MCF 10A (cell line): ENCODE measurements around the gene P2RY6. TPM values are rescaled to one million over a fixed set of nuclear protein-coding genes. Genes with fewer than 3 reads are reported as not detected.

Experiments used
- BruUV-seq: library from RNA; stranded (reverse); fragments of 400-500 nt; replicated peaks from 2 replicates; lab custom pipeline; 2021; lab: Mats Ljungman, UMichigan
- CTCF ChIA-PET: fragments of 300-600 bp; sonication (Branson Sonifier 250); formaldehyde crosslinking; extraction: SDS; loops from one replicate; lab custom pipeline; 2021; ENCODE audit warnings: antibody characterized with exemption, inconsistent platforms; lab: Yijun Ruan, JAX
- POLR2A ChIA-PET: fragments of 300-600, 350-650 bp; sonication (Branson Sonifier 250); formaldehyde crosslinking; extraction: SDS; loops from one replicate; lab custom pipeline; 2020; ENCODE audit warnings: antibody characterized with exemption, inconsistent platforms; lab: Yijun Ruan, JAX
- DNase-seq: peaks from one replicate; pipeline ENCODE4 v3.0.0-alpha.2; 2018; ENCODE audit not compliant: unreplicated experiment
- H3K27ac Mint-ChIP-seq: one replicate; pipeline ENCODE4 v1.8.0; 2022; ENCODE audit warnings: mild to moderate bottlenecking, low read depth, mixed read lengths; ENCODE audit not compliant: unreplicated experiment
- H3K27me3 Mint-ChIP-seq: one replicate; pipeline ENCODE4 v1.8.0; 2022; ENCODE audit warnings: mixed read lengths; ENCODE audit not compliant: insufficient read depth, unreplicated experiment
- H3K36me3 Mint-ChIP-seq: one replicate; pipeline ENCODE4 v1.8.0; 2022; ENCODE audit warnings: mild to moderate bottlenecking, moderate library complexity, mixed read lengths; ENCODE audit not compliant: insufficient read depth, unreplicated experiment
- H3K4me1 Mint-ChIP-seq: one replicate; pipeline ENCODE4 v1.8.0; 2022; ENCODE audit warnings: mixed read lengths; ENCODE audit not compliant: insufficient read depth, unreplicated experiment
- H3K4me3 Mint-ChIP-seq: one replicate; pipeline ENCODE4 v1.8.0; 2022; ENCODE audit warnings: mild to moderate bottlenecking, moderate library complexity, mixed read lengths; ENCODE audit not compliant: unreplicated experiment
- H3K9me3 Mint-ChIP-seq: one replicate; pipeline ENCODE4 v1.8.0; 2022; ENCODE audit warnings: mixed read lengths; ENCODE audit not compliant: unreplicated experiment
- intact Hi-C: fragments of 100-400 bp; cut with micrococcal nuclease; formaldehyde crosslinking; loops from 2 replicates; pipeline ENCODE4 v1.14.1; 2022
- total RNA-seq: library from RNA; stranded (reverse); gene quantifications from 2 replicates; pipeline ENCODE4 v1.2.3, GENCODE V29; 2022
- TF ChIP-seq, protein P1 (sequence below): fragments of 200-600 bp; IDR thresholded peaks from one replicate; pipeline ENCODE4 v1.8.0; 2022; ENCODE audit warnings: antibody characterized with exemption, mild to moderate bottlenecking; ENCODE audit not compliant: unreplicated experiment

The P2RY6 gene
- total RNA-seq, 1 experiment from 2014 or later = not detected

DNA sequence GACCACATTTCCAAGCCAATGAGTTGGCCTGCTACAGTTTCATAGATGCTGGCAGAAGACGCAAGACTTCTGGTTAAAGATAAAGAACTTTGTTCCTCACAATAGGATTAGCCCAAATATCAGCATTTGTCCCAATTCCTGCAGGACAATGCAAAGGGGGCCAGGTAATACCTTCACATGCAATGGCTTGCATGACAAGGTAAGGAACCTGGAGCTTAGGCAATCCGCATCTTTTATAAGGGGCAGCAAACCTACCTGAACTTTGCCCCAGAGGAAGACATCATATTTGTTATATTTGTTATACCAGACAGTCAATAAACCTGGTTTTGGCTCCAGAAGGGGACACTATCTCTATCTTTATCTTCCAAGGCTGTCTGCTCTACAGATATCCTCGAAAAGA is 5.3 kb downstream of the P2RY6 start:
- BruUV-seq = no TSS peak
- H3K9me3 Mint-ChIP-seq = no peaks in the 10 kb centered on the region
- no peaks in the 10 kb centered on the region for H3K4me1 Mint-ChIP-seq
- no peak overlapping the region for H3K4me3 Mint-ChIP-seq
- no peak for DNase-seq
- ChIA-PET CTCF (interaction anchor here (0.7 kb wide), 1 partner anchor 15 kb away, joined by 3 read pairs; no protein-coding TSS in a partner anchor), POLR2A (no interaction called here)
- H3K36me3 Mint-ChIP-seq = no peaks in the 10 kb centered on the region
- no peaks in the 10 kb centered on the region for H3K27me3 Mint-ChIP-seq
- H3K27ac Mint-ChIP-seq = no peak overlapping the region
- TF ChIP-seq, protein P1, sequence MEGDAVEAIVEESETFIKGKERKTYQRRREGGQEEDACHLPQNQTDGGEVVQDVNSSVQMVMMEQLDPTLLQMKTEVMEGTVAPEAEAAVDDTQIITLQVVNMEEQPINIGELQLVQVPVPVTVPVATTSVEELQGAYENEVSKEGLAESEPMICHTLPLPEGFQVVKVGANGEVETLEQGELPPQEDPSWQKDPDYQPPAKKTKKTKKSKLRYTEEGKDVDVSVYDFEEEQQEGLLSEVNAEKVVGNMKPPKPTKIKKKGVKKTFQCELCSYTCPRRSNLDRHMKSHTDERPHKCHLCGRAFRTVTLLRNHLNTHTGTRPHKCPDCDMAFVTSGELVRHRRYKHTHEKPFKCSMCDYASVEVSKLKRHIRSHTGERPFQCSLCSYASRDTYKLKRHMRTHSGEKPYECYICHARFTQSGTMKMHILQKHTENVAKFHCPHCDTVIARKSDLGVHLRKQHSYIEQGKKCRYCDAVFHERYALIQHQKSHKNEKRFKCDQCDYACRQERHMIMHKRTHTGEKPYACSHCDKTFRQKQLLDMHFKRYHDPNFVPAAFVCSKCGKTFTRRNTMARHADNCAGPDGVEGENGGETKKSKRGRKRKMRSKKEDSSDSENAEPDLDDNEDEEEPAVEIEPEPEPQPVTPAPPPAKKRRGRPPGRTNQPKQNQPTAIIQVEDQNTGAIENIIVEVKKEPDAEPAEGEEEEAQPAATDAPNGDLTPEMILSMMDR = no peak
- intact Hi-C loops = no loop called here

DNA sequence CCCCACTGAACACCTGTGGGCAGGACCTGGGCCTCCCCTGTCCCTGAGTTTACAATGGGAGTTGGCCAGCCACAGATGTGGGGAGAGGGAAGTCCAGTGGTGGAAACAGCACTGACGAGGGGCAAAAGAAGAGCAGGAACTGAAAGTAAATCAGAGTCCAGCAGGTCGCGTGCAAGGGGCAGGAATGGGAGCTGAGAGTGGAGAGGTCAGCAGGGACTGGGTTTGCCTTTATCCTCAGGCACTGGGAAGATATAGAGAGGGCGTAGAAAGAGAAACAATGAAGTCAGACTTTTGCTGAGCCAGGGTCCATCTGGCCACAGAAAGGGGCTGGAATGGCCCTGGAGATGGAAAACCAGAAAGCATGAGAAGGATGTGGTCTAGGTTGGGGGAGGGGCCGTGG is 8.5 kb downstream of the P2RY6 start:
- Mint-ChIP-seq H3K4me3 (no peak overlapping the region), H3K4me1 (no peaks in the 10 kb centered on the region), H3K27ac (no peak overlapping the region), H3K9me3 (no peaks in the 10 kb centered on the region), H3K36me3 (no peaks in the 10 kb centered on the region), H3K27me3 (no peaks in the 10 kb centered on the region)
- intact Hi-C loops = no loop called here
- TF ChIP-seq, protein P1 = no peak
- CTCF ChIA-PET = interaction anchor here (1.0 to 1.7 kb wide), 2 partner anchors 14 to 54 kb away, joined by 3 to 4 read pairs; no protein-coding TSS in a partner anchor
- no peak for DNase-seq
- POLR2A ChIA-PET = no interaction called here
- no TSS peak for BruUV-seq

DNA sequence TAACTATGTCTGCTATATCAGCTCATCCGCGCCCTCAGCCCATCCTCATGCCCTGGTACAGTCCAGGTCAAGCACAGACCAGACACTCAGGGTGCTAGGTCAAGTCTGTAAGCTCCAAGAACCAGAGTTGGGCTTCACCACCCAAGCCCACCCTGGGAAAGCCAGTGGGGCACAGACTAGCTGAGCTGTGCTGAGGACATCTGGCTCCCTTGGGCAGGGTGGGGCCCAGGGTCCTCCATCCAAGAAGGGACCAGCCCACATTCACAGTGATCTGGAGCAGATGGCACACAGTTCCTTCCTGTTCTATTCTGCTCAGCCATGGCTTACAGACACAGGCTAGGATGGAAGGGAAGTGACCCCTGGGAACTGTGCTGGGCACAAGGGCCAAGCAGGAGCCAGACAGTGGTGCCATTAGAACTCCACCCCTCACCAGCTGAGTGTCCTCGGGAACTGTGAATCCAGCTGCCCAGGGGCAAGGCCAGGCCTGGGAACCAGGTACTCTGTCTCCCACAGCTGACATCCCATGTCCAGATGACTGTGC is 9.1 kb downstream of the P2RY6 start:
- no peak overlapping the region for H3K4me3 Mint-ChIP-seq
- POLR2A ChIA-PET = no interaction called here
- intact Hi-C loops = no loop called here
- BruUV-seq = no TSS peak
- no peaks in the 10 kb centered on the region for H3K36me3 Mint-ChIP-seq
- DNase-seq = no peak
- no peaks in the 10 kb centered on the region for H3K4me1 Mint-ChIP-seq
- H3K27me3 Mint-ChIP-seq = no peaks in the 10 kb centered on the region
- no peak overlapping the region for H3K27ac Mint-ChIP-seq
- CTCF ChIA-PET = interaction anchor here (0.6 to 1.7 kb wide), 4 partner anchors 9 to 383 kb away, joined by 3 to 4 read pairs (median 3); partner anchors contain the start of gene P2RY6
- no peaks in the 10 kb centered on the region for H3K9me3 Mint-ChIP-seq
- TF ChIP-seq, protein P1 = no peak

DNA sequence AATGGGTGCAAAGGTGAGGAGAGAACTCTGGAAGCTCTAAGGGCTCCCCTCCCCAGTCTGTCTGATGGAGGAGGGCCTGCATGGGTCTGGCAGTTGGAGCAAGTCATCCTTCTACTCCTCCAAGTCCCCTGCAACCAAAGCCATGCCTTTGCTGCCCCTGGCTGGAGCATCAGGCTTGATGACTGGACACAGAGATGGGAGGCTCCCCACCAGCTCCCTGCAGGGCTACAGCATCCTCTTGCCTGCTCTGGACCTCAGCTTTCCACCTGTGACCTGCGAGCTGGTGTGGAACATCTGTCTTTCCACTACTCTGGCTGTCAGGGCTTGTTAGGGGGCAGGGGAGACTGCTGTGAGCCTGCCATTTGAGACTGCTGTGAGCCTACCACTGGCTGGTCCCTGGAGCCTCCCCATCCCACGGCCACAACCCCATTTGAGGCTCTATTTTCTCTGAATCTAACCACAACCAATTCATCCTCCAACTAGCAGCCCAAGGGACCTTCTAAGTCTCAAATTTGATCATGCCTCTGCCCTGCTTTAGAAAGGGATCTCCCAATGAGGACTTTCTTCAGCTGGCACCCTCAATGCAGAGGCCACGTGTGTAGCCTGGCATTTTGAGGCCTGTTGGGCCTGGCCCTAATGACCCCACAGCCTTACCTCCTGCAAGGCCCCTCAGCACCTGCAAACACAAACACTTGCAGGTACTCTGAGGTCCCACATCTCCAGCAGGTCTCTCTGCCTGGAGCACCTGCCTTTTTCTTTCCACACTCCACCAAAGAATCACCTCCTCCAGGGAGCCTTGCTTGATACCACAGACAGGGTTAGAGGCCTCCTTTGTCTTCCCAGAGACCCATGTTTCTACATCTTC is 9.9 kb downstream of the P2RY6 start:
- intact Hi-C loops = no loop called here
- BruUV-seq = no TSS peak
- ChIA-PET CTCF (interaction anchor here (0.6 to 1.1 kb wide), 4 partner anchors 10 to 383 kb away, joined by 3 to 4 read pairs (median 3); partner anchors contain the start of gene P2RY6), POLR2A (no interaction called here)
- TF ChIP-seq, protein P1 = no peak
- Mint-ChIP-seq H3K4me3 (no peak overlapping the region), H3K27me3 (no peaks in the 10 kb centered on the region), H3K27ac (no peak overlapping the region), H3K9me3 (no peaks in the 10 kb centered on the region), H3K4me1 (no peaks in the 10 kb centered on the region), H3K36me3 (no peaks in the 10 kb centered on the region)
- DNase-seq = no peak
